Measurements from ENCODE around the gene MYO18B. TPM values are rescaled to one million over a fixed set of nuclear protein-coding genes. Genes with fewer than 3 reads are reported as not detected.
A peak's percentile ranks its signal among the peaks of the same experiment; 100 is the strongest.

MYO18B gene
- total and polyA plus RNA-seq, 2 of the 8 experiments (the other 6 are each of a cell fraction or from before 2014, with no cell fraction given), result 0.62 to 0.78 TPM

DNA sequence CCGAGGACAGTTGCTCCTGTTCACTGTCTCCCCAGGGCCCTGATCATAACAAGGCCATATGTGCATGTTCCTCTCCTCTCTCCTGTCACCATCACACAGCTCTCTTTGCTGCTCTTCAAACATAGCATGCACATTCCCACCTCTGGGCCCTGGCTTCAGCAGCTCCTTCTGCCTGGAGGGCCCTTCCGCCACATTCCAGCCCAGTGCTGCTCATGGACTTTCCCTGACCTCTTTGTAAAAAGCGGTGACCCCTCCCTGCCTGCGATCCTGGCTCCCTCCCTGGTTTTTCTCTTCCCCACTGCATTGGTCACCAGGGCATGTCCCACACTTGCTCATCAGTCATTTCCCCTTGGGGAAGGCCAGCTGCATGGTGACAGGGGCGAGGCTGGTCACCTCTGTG is 98.2 kb downstream of the MYO18B start:
- H3K4ac ChIP-seq (replicated peaks; ENCODE audit: insufficient read length, low read depth, low read length), result no peak overlapping the region
- no peak overlapping the region for H3K4me2 ChIP-seq (ENCODE audit: insufficient read depth in 1 of 2, low read depth in 2 of 2, low read length in 2 of 2)
- H3K4me1 ChIP-seq (replicated peaks in 1 of 4; ENCODE audit: control insufficient read depth in 3 of 4, insufficient read depth in 4 of 4, low read length in 3 of 4), result peaks cover 0 to 2% (median 0%) of the 10 kb centered on the region in 4 experiments; a peak in 1 of 7 replicates
- H3K14ac ChIP-seq (ENCODE audit: insufficient read length), result no peak overlapping the region
- H3K79me1 ChIP-seq (ENCODE audit: low read depth, low read length), result no peaks in the 10 kb centered on the region
- no peak overlapping the region for H3K18ac ChIP-seq (ENCODE audit: extremely low read depth, low read length)
- no peaks in the 10 kb centered on the region for H3K9me3 ChIP-seq (ENCODE audit: insufficient read depth in 2 of 2, low read depth in 1 of 2, low read length in 1 of 2)
- 0 out of 7 replicates have a peak, but pooled peaks cover 0 to 2% (median 0%) of the 10 kb centered on the region in 4 experiments for H3K27me3 ChIP-seq (replicated peaks in 1 of 4; ENCODE audit: control insufficient read depth in 3 of 4, extremely low read depth in 1 of 4, insufficient read depth in 3 of 4, low read length in 3 of 4)
- H2BK120ac ChIP-seq (replicated peaks; ENCODE audit: low read depth, low read length), result no peak overlapping the region
- H4K20me1 ChIP-seq (replicated peaks in 1 of 2; ENCODE audit: control insufficient read depth in 1 of 2, insufficient read depth in 2 of 2, low read length in 2 of 2), result no peaks in the 10 kb centered on the region
- no peak overlapping the region for H2BK12ac ChIP-seq (ENCODE audit: low read depth, low read length)
- no peak overlapping the region for H2AFZ ChIP-seq (ENCODE audit: low read length)
- POLR2A ChIA-PET (ENCODE audit: partially characterized antibody), result no interaction called here
- H3K56ac ChIP-seq (replicated peaks; ENCODE audit: insufficient read length, low read depth, low read length), result no peak overlapping the region
- H3K79me2 ChIP-seq (ENCODE audit: control insufficient read depth in 1 of 2, insufficient read depth in 2 of 2, low read length in 2 of 2), result no peaks in the 10 kb centered on the region
- no peaks in the 10 kb centered on the region for H3K23me2 ChIP-seq (ENCODE audit: low read depth, low read length)
- CTCF ChIA-PET (ENCODE audit: partially characterized antibody), result interaction anchor here (1.7 kb wide), 1 partner anchor 67 kb away, joined by 6 read pairs; no protein-coding TSS in a partner anchor
- no peak overlapping the region for H3K4me3 ChIP-seq (ENCODE audit: extremely low read depth in 1 of 4, insufficient read depth in 2 of 4, low read depth in 3 of 4, low read length in 4 of 4)
- no peak overlapping the region for H3K23ac ChIP-seq (ENCODE audit: insufficient read length)
- no peak overlapping the region for H3K27ac ChIP-seq (ENCODE audit: low read depth, low read length)
- H4K8ac ChIP-seq (ENCODE audit: extremely low read depth, insufficient read depth, low read length), result no peak overlapping the region
- H2BK15ac ChIP-seq (ENCODE audit: low read length), result no peak overlapping the region
- H2BK20ac ChIP-seq (ENCODE audit: low read length), result no peak overlapping the region
- H3K9ac ChIP-seq (replicated peaks in 1 of 4; ENCODE audit: extremely low read depth in 1 of 4, low read depth in 3 of 4, low read length in 3 of 4), result no peak overlapping the region
- DNase-seq (ENCODE audit: low read depth in 1 of 2, low spot score in 2 of 2) (peak in 1 of 2 experiments; percentile 35), FAIRE-seq (no peak)
- H4K5ac ChIP-seq (ENCODE audit: insufficient read length, low read depth, low read length), result no peak overlapping the region
- WGBS, 2 experiments (ENCODE audit: extremely low coverage in 1 of 2, insufficient coverage in 1 of 2, insufficient read length in 1 of 2, insufficient replicate concordance in 2 of 2, low coverage in 1 of 2, low lambda C conversion rate in 2 of 2, missing lambda C conversion rate in 1 of 2), result 83% methylated on average over 5 of the region's 5 CpGs; no CpG with 5 or more reads in 1 of the 2 experiments
- H2AK5ac ChIP-seq (ENCODE audit: low read depth, low read length), result no peak overlapping the region
- H3K36me3 ChIP-seq (ENCODE audit: control insufficient read depth in 2 of 4, insufficient read depth in 4 of 4, low read length in 3 of 4), result no peaks in the 10 kb centered on the region
- H4K91ac ChIP-seq (replicated peaks; ENCODE audit: insufficient read length, low read length), result no peak overlapping the region
- H2BK5ac ChIP-seq (ENCODE audit: low read depth, low read length), result no peak overlapping the region
- no peak for TF ChIP-seq SP1 (IDR thresholded peaks at IDR 0.05; ENCODE audit: low read depth, low read length)
- TF ChIP-seq MAFK (IDR thresholded peaks at IDR 0.05; ENCODE audit: low read depth, low read length), result no peak
- TF ChIP-seq SAP30 (IDR thresholded peaks at IDR 0.05; ENCODE audit: insufficient read depth, insufficient replicate concordance, low read length), result no peak
- TF ChIP-seq EP300 (IDR thresholded peaks at IDR 0.05; ENCODE audit: borderline replicate concordance in 1 of 2, low read depth in 2 of 2, low read length in 2 of 2), result no peak
- no peak for TF ChIP-seq RXRA (IDR thresholded peaks at IDR 0.05; ENCODE audit: insufficient read depth, low read depth, low read length)
- no peak for TF ChIP-seq HDAC6 (IDR thresholded peaks at IDR 0.05; ENCODE audit: low read depth, low read length)
